GM12878 (cell line): ENCODE results near the gene TELO2. TPM values are rescaled to one million over a fixed set of nuclear protein-coding genes. Genes with fewer than 3 reads are reported as not detected.

Experiments used
- ATAC-seq: fragments of 200-7000 bp; cut with Tn5 transposase; 3 replicates; pipeline ENCODE4 v1.9.1; 2020; ENCODE audit warnings: mild to moderate bottlenecking, moderate library complexity
- BruUV-seq: library from RNA; stranded (reverse); fragments of 400-500 nt; replicated peaks from 2 replicates; lab custom pipeline; 2021; lab: Mats Ljungman, UMichigan
- CTCF ChIA-PET: fragments of 300-600 bp; sonication (Branson Sonifier 250); formaldehyde crosslinking; extraction: SDS; loops from one replicate; lab custom pipeline; 2021; ENCODE audit warnings: inconsistent platforms; lab: Yijun Ruan, JAX
- POLR2A ChIA-PET: fragments of 350-600 bp; formaldehyde crosslinking; extraction: SDS; loops from one replicate; lab custom pipeline; 2021; ENCODE audit warnings: inconsistent platforms; lab: Charles Lee
- RAD21 ChIA-PET: fragments of 300-600 bp; sonication (Branson Sonifier 250); formaldehyde crosslinking; loops from one replicate; lab custom pipeline; 2023; ENCODE audit warnings: antibody characterized with exemption; ENCODE audit not compliant: unreplicated experiment; lab: Charles Lee
- SMC1A ChIA-PET: fragments of 300-600 bp; sonication (Branson Sonifier 250); formaldehyde crosslinking; loops from one replicate; lab custom pipeline; 2023; ENCODE audit not compliant: unreplicated experiment, uncharacterized antibody; lab: Charles Lee
- DNase-seq: peaks from one replicate; pipeline ENCODE4 v3.0.0-alpha.2; 2011; ENCODE audit warnings: low read depth, low spot score
- FAIRE-seq: peaks from 3 replicates; lab custom pipeline; 2011; peaks lifted over from hg19 to GRCh38; lab: Jason Lieb, UNC
- H2AFZ ChIP-seq: 2 replicates; pipeline ENCODE4 v1.6.0; 2011; ENCODE audit warnings: low read depth, low read length, control low read depth; ENCODE audit not compliant: control insufficient read depth
- H3K27ac ChIP-seq: 2 replicates; pipeline ENCODE4 v1.5.1; 2011; ENCODE audit warnings: control low read depth; ENCODE audit not compliant: control insufficient read depth, insufficient read depth
- H3K27me3 ChIP-seq, 2 experiments: replicated peaks in 1 of 2; 2 replicates each; pipeline versions ENCODE4 v1.6.0 to v1.6.1; 2011; ENCODE audit warnings: low read length in 1 of 2; ENCODE audit not compliant: control insufficient read depth in 2 of 2, insufficient read depth in 2 of 2
- H3K36me3 ChIP-seq, 2 experiments: 2 replicates each; pipeline ENCODE4 v1.5.1; 2011; ENCODE audit warnings: low read length in 1 of 2; ENCODE audit not compliant: control insufficient read depth in 2 of 2, insufficient read depth in 2 of 2
- H3K4me1 ChIP-seq: 2 replicates; pipeline ENCODE4 v1.6.1; 2011; ENCODE audit warnings: mild to moderate bottlenecking, low read length, moderate library complexity, mixed read lengths; ENCODE audit not compliant: control insufficient read depth, insufficient read depth
- H3K4me2 ChIP-seq: 2 replicates; pipeline ENCODE4 v1.6.0; 2011; ENCODE audit warnings: control low read depth; ENCODE audit not compliant: control insufficient read depth, insufficient read depth
- H3K4me3 ChIP-seq: fragments of 200-600 bp; sonication (generic); 2 replicates; pipeline ENCODE4 v1.5.1; 2016
- H3K79me2 ChIP-seq: 2 replicates; pipeline ENCODE4 v1.6.0; 2011; ENCODE audit warnings: low read length; ENCODE audit not compliant: control insufficient read depth, insufficient read depth
- H3K9ac ChIP-seq: 2 replicates; pipeline ENCODE4 v1.8.0; 2011; ENCODE audit warnings: low read length, control low read depth, mixed read lengths; ENCODE audit not compliant: control insufficient read depth, insufficient read depth
- H3K9me3 ChIP-seq: replicated peaks from 3 replicates; pipeline ENCODE4 v1.5.1; 2011; ENCODE audit warnings: mild to moderate bottlenecking, low read length; ENCODE audit not compliant: control insufficient read depth, insufficient read depth
- H4K20me1 ChIP-seq: 2 replicates; pipeline ENCODE4 v1.6.0; 2011; ENCODE audit not compliant: control insufficient read depth, insufficient read depth
- GATAD2B ChIP-seq: fragments of 450-650 bp; conservative IDR thresholded peaks from 2 replicates; pipeline ENCODE4 v1.6.1; 2017; ENCODE audit warnings: low read depth, mild to moderate bottlenecking, moderate library complexity
- KDM1A ChIP-seq: fragments of 200-600 bp; sonication (generic); IDR thresholded peaks from 2 replicates; pipeline ENCODE4 v1.6.1; 2016; ENCODE audit warnings: borderline replicate concordance
- MEF2B ChIP-seq: fragments of 450-650 bp; IDR thresholded peaks from 2 replicates; pipeline ENCODE4 v1.6.1; 2018; ENCODE audit warnings: mild to moderate bottlenecking, moderate library complexity; ENCODE audit not compliant: partially characterized antibody, poor library complexity, severe bottlenecking
- POU2F2 ChIP-seq: IDR thresholded peaks from 3 replicates; pipeline ENCODE4 v1.6.1; 2011; ENCODE audit warnings: low read depth, mild to moderate bottlenecking, low read length, borderline replicate concordance
- WGBS: methylation state at CpG from one replicate; pipeline ENCODE4 v1.1.6; 2016; ENCODE audit warnings: low lambda C conversion rate; ENCODE audit not compliant: insufficient replicate concordance, insufficient coverage; ENCODE audit errors: missing lambda C conversion rate; 5-methylcytosine and 5-hydroxymethylcytosine counted together
- in situ Hi-C: fragments of 300-500 bp; cut with MboI; formaldehyde crosslinking; loops from 9 replicates; pipeline ENCODE4 v1.14.3; 2018; ENCODE audit warnings: mixed read lengths
- intact Hi-C: fragments of 100-400 bp; cut with micrococcal nuclease; formaldehyde crosslinking; loops from one replicate; pipeline ENCODE4 v1.14.2; 2022; ENCODE audit not compliant: unreplicated experiment
- polyA plus RNA-seq, 11 experiments: library from polyadenylated mRNA; depleted of rRNA in 4 of 11; unstranded in 6 of 11; stranded (reverse) in 5 of 11; fragments of >200 nt; fragmentation: Nextera tagmentation in 4 of 11; fragmentation: Illumina TruSeq in 1 of 11; extraction: Ambion mirVana in 4 of 11; extraction: Trizol in 1 of 11; gene quantifications; 1 replicate in 1 of 11; 2 replicates in 10 of 11; pipeline versions ENCODE4 v1.2.1 to v1.2.3, GENCODE V29; 2011 to 2016; ENCODE audit warnings: inconsistent platforms in 2 of 11, missing spikeins in 2 of 11, low read depth in 1 of 11
- total RNA-seq, 4 experiments: library from RNA; depleted of rRNA in 3 of 4; stranded (reverse); fragments of >200 nt in 3 of 4; fragmentation: Illumina TruSeq in 1 of 4; extraction: Trizol in 1 of 4; gene quantifications; 2 replicates each; pipeline versions ENCODE4 v1.2.1 to v1.2.3, GENCODE V29; 2013 to 2021
- TF ChIP-seq, protein P1 (sequence below): fragments of 450-650 bp; IDR thresholded peaks from 2 replicates; pipeline ENCODE4 v1.6.1; 2017; ENCODE audit warnings: mild to moderate bottlenecking
- TF ChIP-seq, protein P2 (sequence below): IDR thresholded peaks from 2 replicates; pipeline ENCODE4 v1.6.1; 2012; ENCODE audit warnings: low read depth, low read length, improper control_type of control experiment

The TELO2 gene
- total and polyA plus RNA-seq, 10 of the 15 experiments (the other 5 are each of a cell fraction or from before 2014, with no cell fraction given): 0.55 to 72.8 (median 18.6) TPM

DNA sequence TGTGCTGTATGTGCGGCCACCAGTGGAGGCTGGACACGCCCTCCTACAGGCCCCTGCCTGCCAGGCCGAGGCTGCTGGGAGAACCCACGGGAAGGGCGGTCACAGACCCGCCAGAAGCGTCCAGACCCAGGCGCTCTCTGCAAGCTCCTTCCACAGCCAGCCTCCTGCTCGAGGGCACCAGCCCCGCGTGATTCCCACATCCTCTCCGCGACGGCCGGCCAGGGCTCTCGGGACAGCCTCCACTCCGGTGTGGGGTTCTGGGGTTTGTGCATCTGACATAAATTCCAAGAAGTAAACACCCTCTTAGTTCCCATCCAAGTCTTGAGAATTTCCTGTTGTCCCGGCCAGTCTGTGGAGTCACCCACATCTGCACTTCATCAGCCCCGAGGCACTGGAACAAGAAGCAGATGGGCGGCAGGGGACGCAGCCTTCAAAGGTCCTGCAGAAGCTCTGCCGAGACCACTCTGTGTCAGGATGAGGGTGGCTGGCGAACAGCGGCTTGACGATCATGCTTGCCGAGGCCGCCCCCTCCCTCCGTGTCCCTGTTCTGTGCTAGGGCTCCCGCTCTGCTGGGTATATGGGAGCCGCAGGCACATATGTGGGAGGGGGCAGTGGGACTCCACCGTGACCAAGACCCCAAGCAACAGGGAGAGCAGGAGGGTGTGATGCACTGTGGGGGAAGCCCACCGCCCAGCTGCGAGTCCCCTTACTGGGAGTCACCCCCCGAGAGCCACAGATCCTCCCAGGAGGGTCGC is 37.9 kb downstream of the TELO2 start:
- no peaks in the 10 kb centered on the region for H3K36me3 ChIP-seq
- no peaks in the 10 kb centered on the region for H3K79me2 ChIP-seq
- 71% methylated on average over 35 of the region's 35 CpGs for WGBS
- CTCF ChIA-PET: no interaction called here
- TF ChIP-seq GATAD2B (no peak), POU2F2 (no peak), KDM1A (no peak), MEF2B (no peak)
- TF ChIP-seq, protein P1, sequence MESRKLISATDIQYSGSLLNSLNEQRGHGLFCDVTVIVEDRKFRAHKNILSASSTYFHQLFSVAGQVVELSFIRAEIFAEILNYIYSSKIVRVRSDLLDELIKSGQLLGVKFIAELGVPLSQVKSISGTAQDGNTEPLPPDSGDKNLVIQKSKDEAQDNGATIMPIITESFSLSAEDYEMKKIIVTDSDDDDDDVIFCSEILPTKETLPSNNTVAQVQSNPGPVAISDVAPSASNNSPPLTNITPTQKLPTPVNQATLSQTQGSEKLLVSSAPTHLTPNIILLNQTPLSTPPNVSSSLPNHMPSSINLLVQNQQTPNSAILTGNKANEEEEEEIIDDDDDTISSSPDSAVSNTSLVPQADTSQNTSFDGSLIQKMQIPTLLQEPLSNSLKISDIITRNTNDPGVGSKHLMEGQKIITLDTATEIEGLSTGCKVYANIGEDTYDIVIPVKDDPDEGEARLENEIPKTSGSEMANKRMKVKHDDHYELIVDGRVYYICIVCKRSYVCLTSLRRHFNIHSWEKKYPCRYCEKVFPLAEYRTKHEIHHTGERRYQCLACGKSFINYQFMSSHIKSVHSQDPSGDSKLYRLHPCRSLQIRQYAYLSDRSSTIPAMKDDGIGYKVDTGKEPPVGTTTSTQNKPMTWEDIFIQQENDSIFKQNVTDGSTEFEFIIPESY: no peak
- TF ChIP-seq, protein P2, sequence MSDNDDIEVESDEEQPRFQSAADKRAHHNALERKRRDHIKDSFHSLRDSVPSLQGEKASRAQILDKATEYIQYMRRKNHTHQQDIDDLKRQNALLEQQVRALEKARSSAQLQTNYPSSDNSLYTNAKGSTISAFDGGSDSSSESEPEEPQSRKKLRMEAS: no peak
- in situ Hi-C loops (no loop called here), intact Hi-C loops (no loop called here)
- FAIRE-seq (no peak), DNase-seq (no peak), ATAC-seq (no peak)
- POLR2A ChIA-PET: no interaction called here
- RAD21 ChIA-PET: no interaction called here
- H2AFZ ChIP-seq: no peak overlapping the region
- H3K9me3 ChIP-seq: no peaks in the 10 kb centered on the region
- no peak overlapping the region for H3K4me3 ChIP-seq
- H3K27ac ChIP-seq: no peak overlapping the region
- BruUV-seq: no TSS peak
- H3K9ac ChIP-seq: no peak overlapping the region
- SMC1A ChIA-PET: no interaction called here
- H3K27me3 ChIP-seq: no peaks in the 10 kb centered on the region; a peak in 2 of 4 replicates
- no peaks in the 10 kb centered on the region for H3K4me1 ChIP-seq
- H3K4me2 ChIP-seq: no peak overlapping the region
- H4K20me1 ChIP-seq: no peaks in the 10 kb centered on the region
